IPS-15b (cell line): ENCODE data around the gene PCK2.
A peak's percentile ranks its signal among the peaks of the same experiment; 100 is the strongest.

Experiments used
- H3K27me3 ChIP-seq: one replicate; pipeline ENCODE4 v1.6.1; 2013; ENCODE audit warnings: low read length; ENCODE audit not compliant: control insufficient read depth, insufficient read depth
- H3K36me3 ChIP-seq: one replicate; pipeline ENCODE4 v1.6.1; 2013; ENCODE audit warnings: low read length; ENCODE audit not compliant: control insufficient read depth, insufficient read depth
- H3K4me1 ChIP-seq: one replicate; pipeline ENCODE4 v1.6.1; 2013; ENCODE audit warnings: mild to moderate bottlenecking, low read length; ENCODE audit not compliant: control insufficient read depth, insufficient read depth
- H3K4me3 ChIP-seq: one replicate; pipeline ENCODE4 v1.5.1; 2013; ENCODE audit warnings: low read depth, low read length
- H3K9ac ChIP-seq: one replicate; pipeline ENCODE4 v1.6.1; 2013; ENCODE audit warnings: low read depth, mild to moderate bottlenecking, low read length
- H3K9me3 ChIP-seq: one replicate; pipeline ENCODE4 v1.6.1; 2013; ENCODE audit warnings: mild to moderate bottlenecking, low read length; ENCODE audit not compliant: control insufficient read depth, insufficient read depth

The PCK2 gene

DNA sequence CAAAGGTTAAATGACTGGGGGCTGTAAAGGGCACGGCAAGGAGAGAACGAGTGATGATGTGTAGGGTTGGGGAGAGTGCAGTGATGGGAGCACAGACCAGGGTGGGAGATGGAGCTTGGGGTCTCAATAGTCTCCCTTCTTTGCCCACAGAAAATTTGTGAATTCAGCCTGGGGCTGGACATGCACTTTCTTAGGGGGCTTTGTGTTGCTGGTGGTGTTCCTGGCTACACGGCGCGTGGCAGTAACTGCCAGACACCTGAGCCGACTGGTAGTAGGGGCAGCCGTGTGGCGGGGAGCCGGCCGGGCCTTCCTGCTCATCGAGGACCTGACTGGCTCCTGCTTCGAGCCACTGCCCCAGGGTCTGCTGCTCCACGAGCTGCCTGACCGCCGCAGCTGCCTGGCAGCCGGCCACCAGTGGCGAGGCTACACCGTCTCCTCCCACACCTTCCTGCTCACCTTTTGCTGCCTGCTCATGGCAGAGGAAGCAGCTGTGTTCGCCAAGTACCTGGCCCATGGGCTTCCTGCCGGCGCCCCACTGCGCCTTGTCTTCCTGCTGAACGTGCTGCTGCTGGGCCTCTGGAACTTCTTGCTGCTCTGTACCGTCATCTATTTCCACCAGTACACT is 38.1 kb downstream of the PCK2 start:
- no peak overlapping the region for H3K4me3 ChIP-seq
- no peaks in the 10 kb centered on the region for H3K27me3 ChIP-seq
- no peaks in the 10 kb centered on the region for H3K9me3 ChIP-seq
- H3K4me1 ChIP-seq: peaks cover 6% of the 10 kb centered on the region
- no peak overlapping the region for H3K9ac ChIP-seq
- no peaks in the 10 kb centered on the region for H3K36me3 ChIP-seq

DNA sequence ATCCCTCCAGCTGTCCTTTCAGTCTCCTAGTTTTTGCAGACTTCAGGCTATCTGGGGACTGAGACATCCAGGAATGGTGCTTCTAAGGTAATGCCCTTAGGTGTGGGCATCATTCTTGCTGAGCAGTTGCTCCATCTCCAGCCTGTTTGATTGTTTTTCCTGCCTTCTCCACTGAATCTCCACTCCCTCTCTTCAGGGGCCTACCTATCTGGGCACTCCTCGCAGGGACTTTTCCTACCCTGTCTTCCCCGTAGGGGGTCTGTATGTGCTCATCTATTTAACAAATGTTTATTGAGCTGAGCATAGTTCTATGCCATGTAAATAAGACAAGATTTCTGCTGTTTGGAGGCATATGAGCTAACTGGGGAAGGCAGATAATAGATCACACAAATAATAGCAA is 38.9 kb downstream of the PCK2 start:
- no peaks in the 10 kb centered on the region for H3K27me3 ChIP-seq
- H3K9me3 ChIP-seq: no peaks in the 10 kb centered on the region
- peaks cover 7% of the 10 kb centered on the region for H3K4me1 ChIP-seq
- no peak overlapping the region for H3K4me3 ChIP-seq
- H3K36me3 ChIP-seq: peaks cover 2% of the 10 kb centered on the region
- H3K9ac ChIP-seq: no peak overlapping the region

DNA sequence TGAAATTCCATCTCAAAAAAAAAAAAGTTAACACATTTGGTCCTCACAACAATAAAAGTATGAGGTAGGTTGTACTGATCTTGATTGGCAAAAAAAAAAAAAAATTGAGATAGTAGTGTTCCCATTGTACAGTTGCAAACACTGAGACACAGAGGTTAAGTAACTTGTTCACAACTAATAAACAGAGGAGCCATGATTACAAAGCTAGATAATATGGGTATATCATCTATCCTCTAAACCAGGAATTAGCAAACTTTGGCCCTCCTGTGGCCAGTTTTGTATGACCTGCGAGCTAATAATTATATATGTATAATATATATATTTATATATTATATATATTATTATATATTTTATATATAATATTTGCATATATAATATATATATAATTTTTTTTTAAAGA is 39.6 kb downstream of the PCK2 start:
- no peaks in the 10 kb centered on the region for H3K27me3 ChIP-seq
- H3K9ac ChIP-seq: no peak overlapping the region
- peaks cover 7% of the 10 kb centered on the region for H3K4me1 ChIP-seq
- peaks cover 9% of the 10 kb centered on the region for H3K36me3 ChIP-seq
- no peaks in the 10 kb centered on the region for H3K9me3 ChIP-seq
- no peak overlapping the region for H3K4me3 ChIP-seq

DNA sequence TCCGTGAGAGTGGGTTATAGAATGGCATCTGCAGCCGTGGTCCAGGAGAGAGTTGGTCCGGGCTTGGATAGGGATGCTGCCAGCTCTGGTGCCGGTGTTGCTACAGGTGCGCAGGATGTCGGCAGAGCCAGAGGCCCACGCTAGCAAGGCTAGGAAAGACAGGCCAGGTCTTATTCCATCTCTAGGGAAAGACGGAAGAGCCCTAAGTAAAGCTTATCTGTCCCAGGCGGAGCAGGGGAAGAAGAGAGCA is 41.4 kb downstream of the PCK2 start:
- Histone ChIP-seq H3K27me3 (no peaks in the 10 kb centered on the region), H3K9ac (peak overlapping the region; percentile 38), H3K9me3 (no peaks in the 10 kb centered on the region), H3K4me3 (peak overlapping the region; percentile 76), H3K4me1 (peaks cover 11% of the 10 kb centered on the region), H3K36me3 (peaks cover 18% of the 10 kb centered on the region)

DNA sequence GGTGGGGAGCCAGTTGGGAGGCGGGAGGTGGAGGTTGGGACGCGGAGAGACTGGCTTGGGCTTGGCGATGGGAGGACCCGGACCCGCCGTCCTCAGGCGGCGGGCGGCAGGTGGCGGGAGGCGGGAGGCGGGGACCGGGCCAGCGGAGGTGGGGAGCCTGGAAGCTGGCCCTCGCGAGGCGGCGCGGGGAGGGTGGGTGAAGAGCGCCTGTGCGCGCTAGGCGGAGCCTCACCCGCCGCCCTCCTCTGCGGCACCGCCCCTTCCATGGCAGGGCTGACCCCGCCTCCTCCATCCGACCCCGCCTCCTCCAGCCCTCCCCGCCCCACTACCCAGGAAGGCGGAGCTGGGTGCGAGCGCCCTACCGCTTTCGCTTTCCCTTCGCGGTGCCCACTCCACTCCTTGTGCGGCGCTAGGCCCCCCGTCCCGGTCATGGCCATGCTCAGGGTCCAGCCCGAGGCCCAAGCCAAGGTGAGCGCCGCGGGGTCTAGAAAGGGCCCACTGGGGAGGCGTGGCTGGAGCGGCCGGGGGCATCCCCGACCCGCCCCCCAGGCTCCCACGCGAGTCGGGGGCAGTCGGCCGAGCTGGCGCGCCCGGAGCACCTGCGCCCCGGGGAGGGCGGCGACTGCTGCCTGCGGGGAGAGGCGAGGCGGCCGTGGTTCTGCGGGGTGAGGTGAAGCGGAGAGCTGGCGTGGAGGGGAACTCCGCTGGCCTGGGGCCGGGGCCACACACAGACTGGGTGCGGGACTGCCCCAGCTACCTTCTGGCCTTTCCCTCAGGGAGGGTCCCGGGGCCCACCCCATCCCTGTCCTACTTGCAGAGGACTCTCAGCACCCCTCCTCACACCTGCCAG is 41.9 kb downstream of the PCK2 start, which contains the start of gene PSME1:
Gene PSME1 (plus strand): TSS at position 361 of the 850 bp plus-strand sequence. CDS start 69 bp downstream, at position 430.
- Histone ChIP-seq H3K9me3 (no peaks in the 10 kb centered on the region), H3K36me3 (peaks cover 20% of the 10 kb centered on the region), H3K9ac (peak within 1 kb of the TSS; percentile 38), H3K27me3 (no peaks in the 10 kb centered on the region), H3K4me3 (peak within 1 kb of the TSS; percentile 76), H3K4me1 (peaks cover 11% of the 10 kb centered on the region)

DNA sequence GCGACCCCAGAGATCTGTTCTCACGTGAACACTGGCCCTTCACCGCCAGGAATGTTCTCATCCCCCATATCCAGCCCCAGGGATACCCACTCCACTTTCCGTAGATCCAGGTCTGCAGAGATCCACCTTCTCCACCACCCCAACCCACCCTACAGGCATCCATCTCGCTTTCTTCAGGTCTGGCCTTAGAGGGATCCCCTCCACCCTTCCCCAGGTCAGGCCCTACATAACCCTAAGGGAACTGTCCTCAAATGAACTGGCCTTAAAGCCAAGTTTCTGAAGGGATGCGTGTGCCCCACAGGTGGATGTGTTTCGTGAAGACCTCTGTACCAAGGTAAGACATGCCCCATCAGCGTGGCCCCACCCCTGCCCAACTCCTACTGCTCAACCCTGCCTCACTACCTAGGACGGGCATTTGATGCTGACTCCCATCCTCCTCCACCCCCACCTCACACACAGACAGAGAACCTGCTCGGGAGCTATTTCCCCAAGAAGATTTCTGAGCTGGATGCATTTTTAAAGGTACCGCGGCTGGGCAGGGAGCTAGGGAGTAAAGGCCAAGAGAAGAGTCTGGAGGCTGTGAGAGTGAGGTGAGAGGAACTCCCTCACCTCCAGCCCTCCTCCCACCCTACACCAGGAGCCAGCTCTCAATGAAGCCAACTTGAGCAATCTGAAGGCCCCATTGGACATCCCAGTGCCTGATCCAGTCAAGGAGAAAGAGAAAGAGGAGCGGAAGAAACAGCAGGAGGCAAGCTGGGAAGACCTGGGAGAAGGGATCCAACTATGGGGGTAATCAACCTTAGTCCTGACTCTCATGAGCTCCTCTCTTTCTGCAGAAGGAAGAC is 42.8 kb downstream of the PCK2 start:
- H3K4me1 ChIP-seq: peaks cover 10% of the 10 kb centered on the region

DNA sequence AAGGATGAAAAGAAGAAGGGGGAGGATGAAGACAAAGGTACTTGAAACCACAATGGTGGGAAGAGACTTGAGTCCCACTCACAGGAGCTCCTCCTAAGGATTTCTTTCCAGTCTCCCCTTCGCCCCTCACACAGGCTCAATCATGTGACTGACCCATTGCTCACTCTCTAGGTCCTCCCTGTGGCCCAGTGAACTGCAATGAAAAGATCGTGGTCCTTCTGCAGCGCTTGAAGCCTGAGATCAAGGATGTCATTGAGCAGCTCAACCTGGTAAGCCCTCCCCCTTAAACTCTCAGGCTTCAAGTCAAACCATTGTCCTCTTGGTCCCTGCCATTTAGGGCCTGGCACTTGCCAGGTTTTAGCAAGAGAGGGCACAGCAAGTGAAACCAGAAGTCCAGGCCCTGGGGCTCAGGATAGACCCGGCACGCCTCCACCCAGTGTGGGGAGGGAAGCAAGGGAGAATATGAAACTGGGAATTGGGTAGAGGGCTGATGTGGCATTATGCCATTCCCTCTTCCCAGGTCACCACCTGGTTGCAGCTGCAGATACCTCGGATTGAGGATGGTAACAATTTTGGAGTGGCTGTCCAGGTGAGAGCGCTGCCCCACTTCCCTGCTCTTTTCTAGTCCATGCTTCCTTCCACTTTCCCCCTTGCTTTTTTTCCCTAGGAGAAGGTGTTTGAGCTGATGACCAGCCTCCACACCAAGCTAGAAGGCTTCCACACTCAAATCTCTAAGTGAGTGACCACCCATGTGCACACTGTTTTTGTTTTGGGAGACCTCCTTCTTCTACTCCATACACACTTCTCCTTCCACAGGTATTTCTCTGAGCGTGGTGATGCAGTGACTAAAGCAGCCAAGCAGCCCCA is 43.7 kb downstream of the PCK2 start:
- H3K4me3 ChIP-seq: no peak overlapping the region
- no peaks in the 10 kb centered on the region for H3K27me3 ChIP-seq
- no peaks in the 10 kb centered on the region for H3K9me3 ChIP-seq
- no peak overlapping the region for H3K9ac ChIP-seq
- H3K4me1 ChIP-seq: peaks cover 9% of the 10 kb centered on the region
- H3K36me3 ChIP-seq: peaks cover 20% of the 10 kb centered on the region

More for the DNA sequence above, 42.8 kb downstream of the PCK2 start:
- H3K9ac ChIP-seq: peak overlapping the region; percentile 37
- H3K36me3 ChIP-seq: peaks cover 20% of the 10 kb centered on the region
- H3K4me3 ChIP-seq: peak overlapping the region; percentile 75
- H3K27me3 ChIP-seq: no peaks in the 10 kb centered on the region
- H3K9me3 ChIP-seq: no peaks in the 10 kb centered on the region

DNA sequence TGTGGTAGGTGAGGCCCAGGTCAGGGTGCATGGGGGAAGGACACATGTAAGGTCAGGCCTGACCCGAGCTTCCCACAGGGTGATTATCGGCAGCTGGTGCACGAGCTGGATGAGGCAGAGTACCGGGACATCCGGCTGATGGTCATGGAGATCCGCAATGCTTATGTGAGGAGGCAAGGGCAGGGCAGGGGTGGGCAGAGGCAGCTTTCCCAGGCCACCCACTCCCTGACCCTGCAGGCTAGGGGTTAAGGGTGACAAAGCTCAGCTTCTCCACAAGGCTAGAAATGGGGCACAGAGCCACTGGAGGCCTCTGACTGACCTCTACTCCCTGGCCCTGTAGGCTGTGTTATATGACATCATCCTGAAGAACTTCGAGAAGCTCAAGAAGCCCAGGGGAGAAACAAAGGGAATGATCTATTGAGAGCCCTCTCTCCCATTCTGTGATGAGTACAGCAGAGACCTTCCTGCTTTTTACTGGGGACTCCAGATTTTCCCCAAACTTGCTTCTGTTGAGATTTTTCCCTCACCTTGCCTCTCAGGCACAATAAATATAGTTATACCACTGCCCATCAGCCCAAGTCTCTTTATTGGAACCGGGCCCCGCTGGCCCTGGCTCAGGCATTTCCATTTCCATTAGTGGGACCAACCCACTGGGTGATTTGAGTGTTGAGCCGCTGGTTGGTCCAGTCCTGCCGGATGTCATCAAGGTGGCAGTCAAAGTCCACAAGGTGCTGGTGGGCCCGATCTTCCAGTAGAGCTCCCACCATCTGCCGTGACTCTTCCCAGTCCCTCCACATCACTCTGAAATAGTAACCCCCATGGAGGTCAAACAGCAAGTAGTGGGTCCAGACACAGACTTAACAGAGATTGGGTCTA is 44.5 kb downstream of the PCK2 start:
- Histone ChIP-seq H3K9ac (no peak overlapping the region), H3K36me3 (peaks cover 21% of the 10 kb centered on the region), H3K4me1 (peaks cover 9% of the 10 kb centered on the region), H3K27me3 (no peaks in the 10 kb centered on the region), H3K4me3 (no peak overlapping the region), H3K9me3 (no peaks in the 10 kb centered on the region)

DNA sequence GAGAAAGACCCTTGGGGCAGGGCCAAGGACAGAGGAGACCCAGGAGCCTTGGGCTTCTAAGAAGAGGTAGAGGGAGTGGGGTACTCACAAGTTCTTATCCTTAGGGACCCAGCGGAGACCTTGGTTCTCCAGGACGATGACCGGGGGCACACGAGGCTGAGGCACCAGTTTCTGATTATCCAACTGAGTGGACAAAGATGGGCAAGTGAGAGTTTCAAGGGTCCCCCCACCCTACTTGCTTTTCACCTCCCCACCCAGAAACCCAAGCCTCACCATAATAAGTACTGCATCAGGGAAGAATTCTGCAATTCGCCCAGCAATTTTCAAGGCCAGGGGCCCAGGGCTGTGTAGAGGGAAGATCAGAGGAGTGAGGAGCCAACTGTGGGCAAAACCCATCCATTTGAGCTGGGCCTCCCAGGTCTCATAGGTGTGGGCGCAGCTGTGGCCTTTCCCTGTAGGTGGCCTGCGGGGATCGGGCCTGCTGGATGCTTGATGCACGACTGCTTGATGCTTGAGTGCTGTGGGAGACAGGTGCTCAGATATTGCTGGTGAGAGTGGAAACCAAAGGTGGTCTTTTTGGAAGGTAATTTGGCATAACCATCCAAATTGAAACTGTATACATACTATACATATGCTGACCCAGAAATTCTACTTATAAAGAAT is 45.3 kb downstream of the PCK2 start:
- peaks cover 27% of the 10 kb centered on the region for H3K36me3 ChIP-seq
- peak overlapping the region; percentile 18 for H3K4me3 ChIP-seq
- no peaks in the 10 kb centered on the region for H3K27me3 ChIP-seq
- H3K4me1 ChIP-seq: peaks cover 9% of the 10 kb centered on the region
- no peak overlapping the region for H3K9ac ChIP-seq
- no peaks in the 10 kb centered on the region for H3K9me3 ChIP-seq
